ENCODE data around the gene DNAH17.

Gene DNAH17

GRCh38 chr17:78539781-78540180 lies 37.4 kb downstream of the DNAH17 start:
- H3K4me1 ChIP-seq (ENCODE audit: control insufficient read depth, insufficient read depth, low read length), result no peaks in the 10 kb centered on the region
- no peaks in the 10 kb centered on the region for H3K9me3 ChIP-seq (ENCODE audit: control insufficient read depth, insufficient read depth, low read length)
- no peak overlapping the region for H3K9ac ChIP-seq (ENCODE audit: low read depth, low read length)
- no peak overlapping the region for H3K4me3 ChIP-seq (ENCODE audit: low read depth, low read length)
- H3K36me3 ChIP-seq (ENCODE audit: control insufficient read depth, insufficient read depth, low read length), result no peaks in the 10 kb centered on the region
- H3K27me3 ChIP-seq (ENCODE audit: control insufficient read depth, insufficient read depth, low read length), result no peaks in the 10 kb centered on the region
- no peak overlapping the region for H3K27ac ChIP-seq (ENCODE audit: low read depth, low read length)

- no peak overlapping the region for H3K27ac ChIP-seq (ENCODE audit: low read depth, low read length)
Observed at GRCh38 chr17:78538033-78538776, 39.0 kb downstream of the DNAH17 start.

DNA sequence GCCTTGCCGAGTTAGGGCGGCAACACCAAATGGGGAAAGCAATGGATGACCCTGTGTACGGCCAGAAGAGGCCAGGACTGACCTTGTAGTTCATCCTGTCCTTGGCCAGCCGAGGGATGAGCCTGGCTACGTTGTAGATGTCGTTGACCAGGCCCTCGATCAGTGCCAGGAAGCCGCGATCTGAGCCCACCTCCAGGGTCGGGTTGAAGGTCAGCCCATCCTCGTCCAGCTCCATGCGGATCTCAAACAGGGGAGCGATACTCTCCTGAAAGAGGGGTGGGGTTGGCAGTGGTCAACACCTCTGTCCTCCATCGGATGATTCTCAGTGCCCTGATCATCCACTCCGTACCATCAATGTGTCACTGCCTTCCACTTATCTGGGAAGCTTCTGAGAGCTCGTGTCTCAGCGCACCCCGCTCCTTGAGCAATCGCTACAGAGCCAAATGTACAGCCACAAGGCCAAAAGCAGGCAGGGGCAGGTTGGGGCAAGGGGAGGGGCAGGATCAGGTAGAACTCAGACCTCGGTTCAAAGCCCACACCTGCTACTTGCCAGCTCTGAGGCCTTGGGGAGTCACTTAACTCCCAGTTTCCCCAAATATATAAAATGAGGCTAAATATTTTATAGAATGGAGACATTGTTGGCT lies 39.9 kb downstream of the DNAH17 start:
- H3K9ac ChIP-seq (ENCODE audit: low read depth, low read length), result no peak overlapping the region
- no peak overlapping the region for H3K4me3 ChIP-seq (ENCODE audit: low read depth, low read length)
- no peak overlapping the region for H3K27ac ChIP-seq (ENCODE audit: low read depth, low read length)
- no peaks in the 10 kb centered on the region for H3K36me3 ChIP-seq (ENCODE audit: control insufficient read depth, insufficient read depth, low read length)
- H3K4me1 ChIP-seq (ENCODE audit: control insufficient read depth, insufficient read depth, low read length), result no peaks in the 10 kb centered on the region
- H3K27me3 ChIP-seq (ENCODE audit: control insufficient read depth, insufficient read depth, low read length), result no peaks in the 10 kb centered on the region
- H3K9me3 ChIP-seq (ENCODE audit: control insufficient read depth, insufficient read depth, low read length), result no peaks in the 10 kb centered on the region

More at GRCh38 chr17:78538033-78538776, 39.0 kb downstream of the DNAH17 start:
- no peaks in the 10 kb centered on the region for H3K9me3 ChIP-seq (ENCODE audit: control insufficient read depth, insufficient read depth, low read length)
- H3K36me3 ChIP-seq (ENCODE audit: control insufficient read depth, insufficient read depth, low read length), result no peaks in the 10 kb centered on the region
- no peaks in the 10 kb centered on the region for H3K27me3 ChIP-seq (ENCODE audit: control insufficient read depth, insufficient read depth, low read length)
- H3K9ac ChIP-seq (ENCODE audit: low read depth, low read length), result no peak overlapping the region
- H3K4me1 ChIP-seq (ENCODE audit: control insufficient read depth, insufficient read depth, low read length), result no peaks in the 10 kb centered on the region
- H3K4me3 ChIP-seq (ENCODE audit: low read depth, low read length), result no peak overlapping the region

DNA sequence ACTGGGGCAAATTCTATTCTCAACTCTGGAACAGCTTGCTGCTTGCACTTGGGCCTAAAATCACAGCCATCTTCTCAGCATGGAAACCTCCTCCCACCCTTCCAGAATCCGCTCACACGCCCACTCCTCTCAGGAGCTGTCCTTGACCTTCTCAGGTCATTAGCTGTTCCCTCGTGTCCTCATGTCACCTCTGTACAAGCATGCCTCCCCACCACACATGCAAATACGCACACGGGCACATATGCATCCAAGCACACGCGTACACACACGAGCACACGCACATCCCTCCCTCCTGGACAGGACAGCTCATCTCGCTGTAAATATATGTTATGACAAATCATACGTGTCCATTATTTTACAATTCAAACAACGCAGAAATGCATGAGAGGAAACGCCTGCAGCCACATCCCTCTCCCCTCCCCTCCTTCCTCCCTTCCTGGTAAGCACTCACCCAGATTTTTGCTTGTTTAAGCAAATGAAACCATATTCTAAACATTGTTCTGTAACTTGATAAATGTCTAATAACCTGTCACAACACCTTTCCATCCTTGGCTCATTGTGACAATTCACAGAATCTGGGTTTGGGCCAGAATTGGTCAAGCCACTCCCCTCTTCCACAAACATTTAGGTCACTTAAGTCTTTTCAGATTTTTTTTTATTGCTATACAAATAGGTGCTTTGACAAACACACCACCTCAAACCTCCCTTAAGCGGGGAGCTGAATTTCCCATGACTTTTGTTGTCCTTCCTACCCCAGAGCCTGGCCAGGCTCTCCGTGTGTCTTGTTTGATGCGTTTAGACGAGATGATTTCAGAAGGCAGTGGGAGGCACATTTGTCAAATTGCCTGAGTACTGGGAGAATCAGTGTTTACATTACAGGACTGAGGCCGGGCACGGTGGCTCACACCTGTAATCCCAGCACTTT lies 41.7 kb downstream of the DNAH17 start:
- H3K36me3 ChIP-seq (ENCODE audit: control insufficient read depth, insufficient read depth, low read length), result no peaks in the 10 kb centered on the region
- H3K9me3 ChIP-seq (ENCODE audit: control insufficient read depth, insufficient read depth, low read length), result no peaks in the 10 kb centered on the region
- no peak overlapping the region for H3K27ac ChIP-seq (ENCODE audit: low read depth, low read length)
- no peaks in the 10 kb centered on the region for H3K4me1 ChIP-seq (ENCODE audit: control insufficient read depth, insufficient read depth, low read length)
- no peak overlapping the region for H3K4me3 ChIP-seq (ENCODE audit: low read depth, low read length)
- no peaks in the 10 kb centered on the region for H3K27me3 ChIP-seq (ENCODE audit: control insufficient read depth, insufficient read depth, low read length)
- no peak overlapping the region for H3K9ac ChIP-seq (ENCODE audit: low read depth, low read length)

DNA sequence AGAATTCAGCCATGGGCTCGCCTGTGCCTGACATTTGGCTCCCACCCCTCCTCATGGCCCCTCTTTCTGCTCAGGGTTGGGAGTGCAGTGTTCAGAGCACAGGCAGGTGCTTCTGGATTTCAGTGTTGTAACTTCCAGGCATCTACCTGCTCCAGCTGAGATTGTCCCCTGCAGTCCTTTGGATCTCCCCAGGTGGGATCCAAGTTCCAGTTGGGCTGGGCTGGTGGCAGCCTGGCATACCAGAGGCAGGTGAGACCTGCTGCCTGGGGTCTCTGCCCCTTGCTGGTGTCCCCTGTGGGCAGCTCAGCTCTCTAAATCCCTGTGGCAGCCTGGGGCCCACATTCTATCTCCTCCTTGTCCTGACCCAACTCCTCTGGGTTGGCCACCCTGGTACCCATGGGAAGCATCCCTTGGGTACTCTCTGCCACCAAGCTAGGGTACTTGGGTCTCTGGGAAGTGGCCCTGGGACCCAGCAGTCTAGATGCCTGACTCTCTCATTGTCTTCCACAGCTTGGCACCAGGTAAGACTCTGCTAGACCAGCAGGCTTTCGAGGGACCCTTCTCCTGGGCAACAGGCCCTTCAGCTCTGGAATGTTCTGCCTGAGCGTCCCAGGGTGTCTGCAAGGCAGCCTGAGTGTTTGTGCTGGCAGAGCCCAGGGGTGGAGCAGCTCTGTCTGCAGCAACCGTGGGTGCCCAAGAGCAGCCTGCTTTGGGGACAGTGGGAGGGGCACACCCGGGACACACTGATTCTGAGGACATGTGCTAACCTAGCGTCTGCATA lies 42.5 kb downstream of the DNAH17 start:
- Histone ChIP-seq H3K27ac (ENCODE audit: low read depth, low read length) (no peak overlapping the region), H3K9ac (ENCODE audit: low read depth, low read length) (no peak overlapping the region), H3K4me1 (ENCODE audit: control insufficient read depth, insufficient read depth, low read length) (no peaks in the 10 kb centered on the region), H3K9me3 (ENCODE audit: control insufficient read depth, insufficient read depth, low read length) (no peaks in the 10 kb centered on the region), H3K4me3 (ENCODE audit: low read depth, low read length) (no peak overlapping the region), H3K36me3 (ENCODE audit: control insufficient read depth, insufficient read depth, low read length) (no peaks in the 10 kb centered on the region), H3K27me3 (ENCODE audit: control insufficient read depth, insufficient read depth, low read length) (no peaks in the 10 kb centered on the region)

- Histone ChIP-seq H3K9ac (ENCODE audit: low read depth, low read length) (no peak overlapping the region), H3K4me3 (ENCODE audit: low read depth, low read length) (no peak overlapping the region), H3K4me1 (ENCODE audit: control insufficient read depth, insufficient read depth, low read length) (no peaks in the 10 kb centered on the region), H3K36me3 (ENCODE audit: control insufficient read depth, insufficient read depth, low read length) (no peaks in the 10 kb centered on the region), H3K27me3 (ENCODE audit: control insufficient read depth, insufficient read depth, low read length) (no peaks in the 10 kb centered on the region), H3K27ac (ENCODE audit: low read depth, low read length) (no peak overlapping the region), H3K9me3 (ENCODE audit: control insufficient read depth, insufficient read depth, low read length) (no peaks in the 10 kb centered on the region)
Observed at GRCh38 chr17:78532922-78533640, 44.1 kb downstream of the DNAH17 start.

GRCh38 chr17:78532311-78532710 lies 44.9 kb downstream of the DNAH17 start:
- Histone ChIP-seq H3K27ac (ENCODE audit: low read depth, low read length) (no peak overlapping the region), H3K4me3 (ENCODE audit: low read depth, low read length) (no peak overlapping the region), H3K36me3 (ENCODE audit: control insufficient read depth, insufficient read depth, low read length) (no peaks in the 10 kb centered on the region), H3K27me3 (ENCODE audit: control insufficient read depth, insufficient read depth, low read length) (no peaks in the 10 kb centered on the region), H3K4me1 (ENCODE audit: control insufficient read depth, insufficient read depth, low read length) (no peaks in the 10 kb centered on the region), H3K9me3 (ENCODE audit: control insufficient read depth, insufficient read depth, low read length) (no peaks in the 10 kb centered on the region), H3K9ac (ENCODE audit: low read depth, low read length) (no peak overlapping the region)

GRCh38 chr17:78530675-78531074 lies 46.5 kb downstream of the DNAH17 start:
- no peak overlapping the region for H3K27ac ChIP-seq (ENCODE audit: low read depth, low read length)
- no peak overlapping the region for H3K9ac ChIP-seq (ENCODE audit: low read depth, low read length)
- H3K27me3 ChIP-seq (ENCODE audit: control insufficient read depth, insufficient read depth, low read length), result no peaks in the 10 kb centered on the region
- no peak overlapping the region for H3K4me3 ChIP-seq (ENCODE audit: low read depth, low read length)
- H3K9me3 ChIP-seq (ENCODE audit: control insufficient read depth, insufficient read depth, low read length), result no peaks in the 10 kb centered on the region
- H3K36me3 ChIP-seq (ENCODE audit: control insufficient read depth, insufficient read depth, low read length), result no peaks in the 10 kb centered on the region
- H3K4me1 ChIP-seq (ENCODE audit: control insufficient read depth, insufficient read depth, low read length), result no peaks in the 10 kb centered on the region

GRCh38 chr17:78529871-78530670 lies 47.1 kb downstream of the DNAH17 start:
- H3K27ac ChIP-seq (ENCODE audit: low read depth, low read length), result no peak overlapping the region
- no peak overlapping the region for H3K9ac ChIP-seq (ENCODE audit: low read depth, low read length)
- H3K27me3 ChIP-seq (ENCODE audit: control insufficient read depth, insufficient read depth, low read length), result no peaks in the 10 kb centered on the region
- no peaks in the 10 kb centered on the region for H3K4me1 ChIP-seq (ENCODE audit: control insufficient read depth, insufficient read depth, low read length)
- no peaks in the 10 kb centered on the region for H3K36me3 ChIP-seq (ENCODE audit: control insufficient read depth, insufficient read depth, low read length)
- H3K4me3 ChIP-seq (ENCODE audit: low read depth, low read length), result no peak overlapping the region
- H3K9me3 ChIP-seq (ENCODE audit: control insufficient read depth, insufficient read depth, low read length), result no peaks in the 10 kb centered on the region
